COLO668 (cell line): Measurements from ENCODE around the gene PEX11G.
"Not testable (repeated sequence)": the region's sequence is repeated elsewhere in the genome, so short reads cannot be mapped to it uniquely, and the experiment has no call there.

Experiments
- DNase-seq: peaks from one replicate; lab custom pipeline; 2025; ENCODE audit not compliant: unreplicated experiment; lab: John Stamatoyannopoulos, UW

The PEX11G gene

GRCh38 chr19:7470540-7471305, 18.1 kb downstream of the PEX11G start:
- no peak for DNase-seq

DNA sequence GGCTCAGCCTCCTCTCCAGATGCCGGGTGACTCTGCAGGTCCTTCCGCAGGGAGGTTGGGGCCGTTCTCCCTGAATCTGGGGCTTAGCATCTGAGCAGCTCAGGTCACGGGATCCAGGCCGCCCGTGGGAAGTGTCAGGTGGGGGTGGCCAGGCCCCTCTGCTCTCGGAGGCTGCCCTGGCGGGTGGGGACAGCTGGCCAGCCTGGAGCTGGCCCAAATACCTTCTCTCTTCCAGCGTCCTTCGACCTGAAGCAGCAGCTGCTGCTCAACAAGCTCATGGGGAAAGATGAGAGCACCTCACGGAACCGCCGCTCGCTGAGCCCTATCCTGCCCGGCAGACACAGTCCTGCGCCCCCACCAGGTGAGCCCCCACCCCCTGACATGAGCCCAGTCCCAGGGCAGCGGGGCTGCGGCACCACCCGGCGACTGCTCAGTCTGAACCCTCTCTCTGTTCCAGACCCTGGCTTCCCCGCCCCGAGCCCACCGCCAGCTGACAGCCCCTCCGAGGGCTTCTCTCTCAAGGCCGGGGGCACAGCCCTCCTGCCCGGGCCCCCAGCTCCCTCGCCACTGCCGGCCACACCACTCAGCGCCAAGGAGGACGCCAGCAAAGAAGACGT, 19.1 kb downstream of the PEX11G start:
- DNase-seq, result no peak

- no peak for DNase-seq
Measured at GRCh38 chr19:7468840-7469239, 20.0 kb downstream of the PEX11G start.

DNA sequence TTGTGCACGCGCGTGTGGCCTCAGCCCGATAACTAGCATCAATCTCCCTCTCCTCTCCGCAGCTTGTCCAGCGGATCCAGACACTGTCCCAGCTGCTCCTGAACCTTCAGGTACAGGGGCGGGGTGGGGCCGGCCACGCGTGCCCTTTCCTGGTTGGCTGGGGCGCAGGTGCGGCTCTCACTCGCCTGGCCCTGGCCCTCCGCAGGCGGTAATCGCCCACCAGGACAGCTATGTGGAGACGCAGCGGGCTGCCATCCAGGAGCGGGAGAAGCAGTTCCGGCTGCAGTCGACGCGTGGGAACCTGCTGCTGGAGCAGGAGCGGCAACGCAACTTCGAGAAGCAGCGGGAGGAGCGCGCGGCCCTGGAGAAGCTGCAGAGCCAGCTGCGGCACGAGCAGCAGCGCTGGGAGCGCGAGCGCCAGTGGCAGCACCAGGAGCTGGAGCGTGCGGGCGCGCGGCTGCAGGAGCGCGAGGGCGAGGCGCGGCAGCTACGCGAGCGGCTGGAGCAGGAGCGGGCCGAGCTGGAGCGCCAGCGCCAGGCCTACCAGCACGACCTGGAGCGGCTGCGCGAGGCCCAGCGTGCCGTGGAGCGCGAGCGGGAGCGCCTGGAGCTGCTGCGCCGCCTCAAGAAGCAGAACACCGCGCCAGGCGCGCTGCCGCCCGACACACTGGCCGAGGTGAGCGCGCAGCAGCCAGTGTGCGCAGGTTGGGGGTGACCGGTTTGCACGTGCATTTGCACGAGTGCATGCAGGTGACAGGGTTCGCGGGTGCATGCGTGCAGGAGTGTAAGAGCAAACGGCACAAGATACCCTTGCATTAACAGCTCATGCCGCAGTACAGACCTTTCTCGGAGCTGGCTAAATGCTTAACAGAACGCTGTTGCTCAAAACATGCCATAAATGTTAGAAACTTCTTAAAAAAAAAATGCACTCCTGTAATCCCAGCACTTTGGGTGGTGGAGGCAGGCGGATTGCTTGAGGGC, 21.5 kb downstream of the PEX11G start:
- DNase-seq, result no peak

DNA sequence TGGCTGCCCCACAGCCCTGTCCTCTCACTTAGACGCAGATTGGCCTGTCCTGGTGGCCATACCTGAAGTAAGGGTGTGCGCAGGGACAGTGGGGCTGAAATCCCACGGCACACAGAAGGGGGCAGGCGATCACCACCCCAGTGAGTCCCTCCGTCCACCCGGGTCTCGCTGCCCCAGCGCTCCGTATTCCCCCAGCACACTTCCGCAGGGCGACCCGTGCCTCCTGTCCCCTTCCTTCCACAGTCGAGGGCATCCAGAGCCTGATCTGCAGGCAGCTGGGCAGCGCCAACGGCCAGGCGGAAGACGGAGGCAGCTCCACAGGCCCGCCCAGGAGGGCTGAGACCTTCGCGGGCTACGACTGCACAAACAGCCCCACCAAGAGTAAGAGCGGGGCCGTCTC, 25.3 kb downstream of the PEX11G start:
- no peak for DNase-seq

DNA sequence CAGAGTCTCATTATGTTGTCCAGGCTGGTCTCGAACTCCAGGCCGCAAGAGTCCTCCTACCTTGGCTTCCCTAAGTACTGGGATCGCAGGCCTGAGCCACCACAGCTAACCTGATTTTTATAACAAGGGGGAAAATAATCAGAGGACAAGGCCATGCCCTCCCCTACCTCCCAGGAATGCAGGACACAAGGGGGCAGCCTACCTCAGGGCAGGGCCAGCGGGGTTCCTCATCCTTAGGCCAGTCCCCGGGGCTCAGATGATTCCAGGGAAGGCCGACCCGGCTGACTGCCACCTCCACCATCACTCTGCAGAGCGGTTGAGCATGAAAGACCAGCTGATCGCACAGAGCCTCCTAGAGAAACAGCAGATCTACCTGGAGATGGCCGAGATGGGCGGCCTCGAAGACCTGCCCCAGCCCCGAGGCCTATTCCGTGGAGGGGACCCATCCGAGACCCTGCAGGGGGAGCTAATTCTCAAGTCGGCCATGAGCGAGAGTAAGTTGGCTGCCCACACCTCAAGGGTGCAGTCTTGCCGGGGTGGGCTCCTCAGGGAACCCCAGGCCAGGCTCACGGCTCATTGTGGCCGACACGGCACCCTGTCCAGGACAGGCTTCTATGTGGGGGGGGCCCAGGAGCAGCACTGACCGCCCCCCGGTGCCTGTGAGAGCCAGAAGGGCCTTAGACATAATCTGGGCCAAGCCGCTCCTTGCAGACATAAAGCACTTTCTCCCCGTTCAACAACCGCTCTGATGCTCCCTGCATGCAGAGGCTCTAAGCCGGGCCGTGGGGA, 26.8 kb downstream of the PEX11G start:
- no peak for DNase-seq

DNA sequence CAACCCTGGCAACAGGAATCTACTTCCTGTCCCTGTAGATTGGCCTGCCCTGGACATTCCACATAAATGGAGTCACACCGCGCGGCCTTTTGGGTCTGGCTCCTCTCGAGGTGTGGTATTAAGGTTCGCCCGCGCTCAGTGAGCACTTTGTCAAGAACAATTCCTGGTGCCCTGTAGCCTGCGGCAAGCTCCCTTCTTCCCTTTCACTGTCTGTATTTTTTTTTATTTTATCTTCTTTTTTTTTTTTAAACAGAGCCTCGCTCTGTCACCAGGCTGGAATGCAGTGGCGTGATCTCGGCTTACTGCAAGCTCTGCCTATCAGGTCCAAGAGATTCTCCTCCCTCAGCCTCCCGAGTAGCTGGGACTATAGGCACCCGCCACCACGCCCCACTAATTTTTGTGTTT, 28.3 kb downstream of the PEX11G start:
- no peak for DNase-seq

- DNase-seq, result no peak
Measured at GRCh38 chr19:7459773-7460172, 29.1 kb downstream of the PEX11G start.

DNA sequence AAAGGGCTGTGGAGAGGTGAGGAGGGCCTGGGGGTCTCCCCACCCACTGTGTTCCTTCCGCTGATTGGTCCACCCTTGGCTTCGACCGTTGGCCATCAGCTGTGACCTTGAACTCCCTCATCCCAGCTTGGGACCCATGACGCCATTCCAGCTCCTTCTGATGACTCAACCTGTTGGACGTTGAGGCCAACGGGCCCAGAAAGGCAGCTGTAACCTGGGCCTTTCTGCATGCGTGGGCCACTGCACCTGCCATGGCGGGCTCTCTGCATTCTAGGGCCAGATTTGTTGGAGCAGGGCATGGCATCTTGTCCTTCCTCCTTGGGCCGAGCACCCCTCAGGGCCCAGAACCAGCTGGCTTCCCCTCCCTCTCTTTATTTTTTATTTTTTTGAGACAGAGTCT, 30.2 kb downstream of the PEX11G start:
- no peak for DNase-seq

DNA sequence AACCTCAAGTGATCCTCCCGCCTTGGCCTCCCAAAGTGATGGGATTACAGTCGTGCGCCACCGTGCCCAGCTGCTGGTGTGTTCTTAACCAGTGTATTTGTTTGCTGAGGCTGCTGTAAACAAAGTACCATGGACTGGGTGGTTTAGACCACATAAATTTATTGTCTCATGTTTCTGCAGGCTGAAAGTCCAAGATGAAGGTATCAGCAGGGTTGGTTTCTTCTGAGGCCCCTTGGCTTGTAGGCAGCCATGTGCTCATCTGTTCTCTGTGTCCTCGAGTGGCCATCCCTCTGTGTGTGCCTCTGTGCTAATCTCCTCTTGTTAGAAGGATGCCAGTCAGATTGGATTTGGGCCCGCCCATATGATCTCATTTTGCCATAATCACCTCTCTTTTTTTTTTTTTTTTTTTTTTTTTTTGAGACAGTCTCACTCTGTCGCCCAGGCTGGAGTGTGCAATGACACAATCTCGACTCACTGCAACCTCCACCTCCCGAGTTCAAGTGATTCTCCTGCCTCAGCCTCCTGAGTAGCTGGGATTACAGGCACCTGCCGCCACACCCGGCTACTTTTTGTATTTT, 31.8 kb downstream of the PEX11G start:
- DNase-seq, result no peak

- no peak for DNase-seq
Measured at GRCh38 chr19:7455600-7456296, 33.1 kb downstream of the PEX11G start.

DNA sequence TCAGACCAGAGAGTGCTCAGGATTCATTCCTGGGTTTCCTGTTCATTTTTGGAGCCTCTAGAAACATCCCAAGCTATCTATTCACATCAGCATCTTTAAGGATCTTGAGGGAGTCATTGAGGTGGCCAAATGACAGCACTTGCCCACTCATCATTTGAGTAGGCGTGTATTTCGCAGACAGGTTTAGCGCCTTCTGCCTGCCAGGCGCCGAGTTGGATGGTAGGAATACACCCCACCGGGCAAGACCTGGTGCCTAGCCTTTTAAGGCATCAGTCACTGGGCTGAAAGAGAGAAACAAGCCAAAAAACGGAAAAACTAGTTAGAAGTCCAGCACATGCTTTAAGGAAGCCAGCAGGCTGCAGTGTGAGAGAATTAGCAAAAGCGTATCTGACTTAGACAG, 33.8 kb downstream of the PEX11G start:
- DNase-seq, result no peak

DNA sequence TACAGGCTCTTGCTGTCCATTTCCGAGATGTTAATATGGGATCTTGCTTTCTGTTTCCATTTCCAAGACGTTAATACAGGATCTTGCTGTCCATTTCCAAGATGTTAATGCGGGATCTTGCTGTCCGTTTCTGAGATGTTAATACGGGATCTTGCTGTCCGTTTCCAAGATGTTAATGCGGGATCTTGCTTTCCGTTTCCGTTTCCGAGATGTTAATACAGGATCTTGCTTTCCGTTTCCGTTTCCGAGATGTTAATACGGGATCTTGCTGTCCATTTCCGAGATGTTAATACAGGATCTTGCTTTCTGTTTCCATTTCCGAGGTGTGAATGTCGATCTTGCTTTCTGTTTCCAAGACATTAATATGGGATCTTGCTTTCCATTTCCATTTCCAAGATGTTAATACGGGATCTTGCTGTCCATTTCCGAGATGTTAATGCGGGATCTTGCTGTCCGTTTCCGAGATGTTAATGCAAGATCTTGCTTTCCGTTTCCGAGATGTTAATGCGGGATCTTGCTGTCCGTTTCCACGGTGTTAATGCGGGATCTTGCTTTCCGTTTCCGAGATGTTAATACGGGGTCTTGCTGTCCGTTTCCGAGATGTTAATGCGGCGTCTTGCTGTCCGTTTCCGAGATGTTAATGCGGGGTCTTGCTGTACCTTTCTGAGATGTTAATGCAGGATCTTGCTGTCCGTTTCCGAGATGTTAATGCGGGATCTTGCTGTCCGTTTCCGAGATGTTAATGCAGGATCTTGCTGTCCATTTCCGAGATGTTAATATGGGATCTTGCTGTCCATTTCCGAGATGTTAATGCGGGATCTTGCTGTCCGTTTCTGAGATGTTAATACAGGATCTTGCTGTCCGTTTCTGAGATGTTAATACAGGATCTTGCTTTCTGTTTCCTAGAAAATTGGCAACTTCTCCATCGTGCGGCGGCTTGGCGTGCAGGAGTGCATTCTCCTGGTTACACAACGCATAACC, 38.3 kb downstream of the PEX11G start:
- DNase-seq, result no peak

GRCh38 chr19:7449391-7450070, 39.3 kb downstream of the PEX11G start:
- DNase-seq, result not testable (repeated sequence)

GRCh38 chr19:7447648-7448047, 41.2 kb downstream of the PEX11G start:
- DNase-seq, result no peak

GRCh38 chr19:7445104-7445503, 43.7 kb downstream of the PEX11G start:
- no peak for DNase-seq

DNA sequence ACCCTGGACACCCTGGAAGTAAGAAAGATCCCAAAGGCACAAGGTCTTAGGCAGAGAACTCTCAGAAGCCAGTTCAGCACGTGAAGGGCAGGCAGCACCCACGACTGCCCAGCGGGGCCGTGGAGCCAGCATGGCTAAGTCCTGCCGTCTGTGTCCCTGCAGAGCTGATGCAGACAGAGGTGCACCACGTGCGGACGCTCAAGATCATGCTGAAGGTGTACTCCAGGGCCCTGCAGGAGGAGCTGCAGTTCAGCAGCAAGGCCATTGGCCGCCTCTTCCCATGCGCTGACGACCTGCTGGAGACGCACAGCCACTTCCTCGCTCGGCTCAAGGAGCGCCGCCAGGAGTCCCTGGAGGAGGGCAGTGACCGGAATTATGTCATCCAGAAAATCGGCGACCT, 44.8 kb downstream of the PEX11G start:
- DNase-seq, result no peak

- DNase-seq, result no peak
Measured at GRCh38 chr19:7442423-7442822, 46.4 kb downstream of the PEX11G start.
